OCI-M1 (cell line): ENCODE measurements around the gene SMOC2.

Experiments used
- DNase-seq: peaks from one replicate; lab custom pipeline; 2025; lab: John Stamatoyannopoulos, UW

The SMOC2 gene

DNA sequence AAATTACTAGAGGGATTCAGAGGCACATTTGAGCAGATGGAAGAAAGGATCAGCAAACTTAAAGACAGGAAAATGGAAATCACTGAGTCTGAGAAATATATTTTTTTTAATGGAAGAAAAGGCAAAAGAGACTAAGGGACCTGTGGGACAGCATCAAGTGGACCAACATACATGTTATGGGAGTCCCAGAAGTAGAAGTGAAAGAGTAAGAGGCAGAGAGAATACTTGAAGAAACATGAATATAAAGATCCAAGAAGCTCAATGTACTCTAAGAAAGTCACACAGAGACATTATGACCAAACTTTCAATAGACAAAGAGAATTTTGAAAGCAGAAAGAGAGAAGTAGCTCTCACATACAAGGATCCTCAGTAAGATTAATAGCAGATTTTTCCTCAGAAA is 39.5 kb downstream of the SMOC2 start:
- no peak for DNase-seq

GRCh38 chr6:168485818-168486217 is 44.8 kb downstream of the SMOC2 start:
- no peak for DNase-seq

GRCh38 chr6:168490757-168491156 is 49.8 kb downstream of the SMOC2 start:
- DNase-seq = no peak

GRCh38 chr6:168493976-168494375 is 53.0 kb downstream of the SMOC2 start:
- no peak for DNase-seq

GRCh38 chr6:168494726-168495125 is 53.7 kb downstream of the SMOC2 start:
- no peak for DNase-seq

DNA sequence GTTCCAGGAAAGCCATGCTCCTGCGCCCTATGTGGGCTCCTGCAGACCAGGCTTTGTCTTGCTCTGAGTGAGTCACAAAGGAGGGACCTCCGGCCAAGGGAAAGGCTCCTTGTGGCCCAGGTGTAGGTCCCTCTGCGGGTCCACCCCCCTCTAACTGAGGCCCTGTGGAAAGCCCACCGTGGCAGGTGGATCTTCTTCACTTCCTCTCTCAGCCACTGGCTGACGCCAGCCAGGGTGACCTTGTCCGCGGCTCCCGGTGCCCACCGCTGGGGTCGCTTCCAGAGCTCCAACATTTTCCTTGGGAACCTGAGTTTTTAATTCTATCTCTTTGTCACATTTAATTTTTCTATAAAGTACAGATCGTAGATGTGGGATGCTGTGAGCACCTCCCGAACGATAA is 54.1 kb downstream of the SMOC2 start:
- no peak for DNase-seq

DNA sequence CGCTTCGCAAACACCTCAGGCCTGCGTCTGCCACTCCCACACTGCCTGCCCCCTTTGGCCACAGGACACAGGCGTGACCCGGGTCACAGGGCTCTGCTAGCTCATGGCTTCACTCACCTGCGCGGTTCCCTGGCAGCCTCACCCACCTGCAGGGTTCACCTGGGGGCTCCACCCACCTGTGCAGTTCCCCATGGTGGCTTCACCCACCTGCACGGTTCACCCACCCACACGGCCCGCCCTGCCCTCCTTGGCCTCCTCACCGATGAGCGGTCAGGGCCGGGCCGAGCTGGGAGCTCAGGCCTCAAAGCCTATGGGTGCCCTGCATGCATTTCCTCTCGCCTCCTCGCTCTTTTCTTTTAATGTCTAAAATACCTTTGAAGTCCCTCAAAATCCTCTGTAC is 54.7 kb downstream of the SMOC2 start:
- DNase-seq = no peak

DNA sequence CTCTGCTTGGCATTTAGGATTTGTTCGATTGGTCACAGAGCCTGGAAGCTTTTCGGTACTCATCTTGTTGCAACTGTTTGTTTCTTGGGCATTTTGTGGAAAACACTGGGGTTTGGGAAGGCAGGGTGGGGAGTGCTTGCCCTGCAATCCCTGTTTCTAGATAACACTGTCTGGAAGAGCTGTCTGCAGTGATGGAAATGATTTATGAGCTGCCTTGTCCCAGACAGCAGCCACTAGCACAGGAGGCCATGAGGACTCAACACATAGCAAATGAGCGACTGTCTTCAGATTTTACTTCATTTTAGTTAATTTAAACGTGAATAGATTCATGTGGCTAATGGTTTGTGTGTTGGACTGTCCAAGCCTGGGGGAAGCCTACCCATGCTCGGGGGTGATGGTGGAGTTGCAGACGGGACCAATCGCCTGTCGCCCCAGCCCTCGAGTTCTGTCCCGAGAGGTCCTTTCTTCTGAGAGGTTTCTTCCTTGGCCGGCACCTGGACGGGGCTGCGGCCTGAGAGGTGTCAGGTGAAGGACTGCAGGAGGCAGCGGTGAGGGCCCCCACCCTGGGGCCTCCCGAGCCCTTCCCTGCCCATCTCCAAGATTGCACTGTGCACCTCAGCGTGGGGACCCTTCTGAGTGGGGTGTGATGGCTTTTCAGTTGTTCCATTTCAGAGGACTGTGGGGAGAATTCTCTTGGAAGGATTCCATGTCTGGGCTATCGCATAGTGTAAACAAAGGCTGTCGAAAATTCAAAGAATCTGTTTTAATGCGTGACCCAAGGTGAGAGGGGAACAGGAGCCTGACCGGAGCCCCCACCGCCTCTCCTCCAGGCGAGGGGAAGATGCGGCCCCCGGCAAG is 55.4 kb downstream of the SMOC2 start:
- DNase-seq = no peak

DNA sequence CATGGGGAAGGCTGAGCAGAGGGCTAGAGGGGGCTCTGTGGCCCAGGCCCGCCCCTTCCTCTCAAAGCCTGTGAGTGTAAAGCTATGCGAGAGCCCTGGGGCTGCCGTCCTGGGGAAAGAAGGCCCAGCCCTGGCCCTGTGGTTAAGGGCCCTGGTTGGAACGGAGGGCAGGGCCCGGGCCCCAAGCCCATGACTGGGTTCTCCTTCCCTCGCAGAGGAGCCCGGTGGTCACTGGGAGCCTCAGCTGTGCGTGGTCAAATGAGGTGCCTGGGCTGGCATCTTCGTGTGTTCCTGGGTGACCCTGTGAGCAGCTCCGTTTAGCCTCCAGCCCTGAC is 56.0 kb downstream of the SMOC2 start:
- no peak for DNase-seq

DNA sequence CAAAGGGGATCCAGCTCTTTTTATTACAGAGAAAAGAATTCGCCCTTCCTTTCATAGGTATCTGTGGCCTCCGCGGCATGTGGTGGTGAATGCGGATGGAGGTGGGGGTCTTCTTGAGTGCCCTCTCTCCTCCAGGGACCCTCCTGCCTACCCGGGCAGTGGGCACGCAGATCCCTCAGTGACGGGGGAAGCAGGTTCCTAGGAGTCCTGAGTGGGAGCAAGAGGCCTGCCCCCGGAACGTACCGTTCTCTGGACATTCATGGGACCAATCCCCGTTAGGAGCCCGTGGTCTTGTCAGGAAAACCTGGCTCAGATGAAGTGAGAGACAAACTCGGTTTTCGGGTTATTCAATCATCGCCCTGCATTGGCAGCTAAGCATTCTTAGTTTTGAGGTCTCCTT is 56.4 kb downstream of the SMOC2 start:
- no peak for DNase-seq

DNA sequence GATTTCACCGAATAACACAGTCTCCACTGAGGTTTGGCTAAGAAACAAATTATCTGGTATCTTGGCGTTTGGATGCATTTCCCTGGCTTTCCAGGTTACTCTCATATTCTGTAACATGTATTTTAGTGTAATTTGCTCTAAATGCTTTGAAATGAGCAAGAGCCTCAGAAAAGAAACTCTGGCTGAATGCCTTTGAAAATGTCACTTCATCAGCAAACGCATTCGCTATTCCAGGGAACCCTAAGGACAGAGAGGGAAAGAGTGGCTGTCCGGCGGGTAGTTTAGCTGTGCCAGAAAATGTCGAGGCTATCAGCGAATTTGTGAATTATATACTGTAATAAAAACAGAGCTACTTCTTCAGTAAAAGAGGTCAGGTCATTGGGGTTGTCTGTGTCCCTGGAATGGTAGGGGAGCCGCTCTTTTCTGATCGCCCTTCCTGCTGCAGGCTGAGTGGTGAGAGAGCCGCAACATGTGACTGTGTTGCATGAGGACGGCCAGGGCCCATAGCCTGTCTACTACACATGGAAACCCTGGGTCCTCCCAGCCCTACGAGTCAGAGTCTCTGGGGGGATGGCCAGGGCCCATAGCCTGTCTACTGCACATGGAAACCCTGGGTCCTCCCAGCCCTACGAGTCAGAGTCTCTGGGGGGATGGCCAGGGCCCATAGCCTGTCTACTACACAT is 57.3 kb downstream of the SMOC2 start:
- no peak for DNase-seq

GRCh38 chr6:168499045-168499650 is 58.2 kb downstream of the SMOC2 start:
- DNase-seq = no peak

DNA sequence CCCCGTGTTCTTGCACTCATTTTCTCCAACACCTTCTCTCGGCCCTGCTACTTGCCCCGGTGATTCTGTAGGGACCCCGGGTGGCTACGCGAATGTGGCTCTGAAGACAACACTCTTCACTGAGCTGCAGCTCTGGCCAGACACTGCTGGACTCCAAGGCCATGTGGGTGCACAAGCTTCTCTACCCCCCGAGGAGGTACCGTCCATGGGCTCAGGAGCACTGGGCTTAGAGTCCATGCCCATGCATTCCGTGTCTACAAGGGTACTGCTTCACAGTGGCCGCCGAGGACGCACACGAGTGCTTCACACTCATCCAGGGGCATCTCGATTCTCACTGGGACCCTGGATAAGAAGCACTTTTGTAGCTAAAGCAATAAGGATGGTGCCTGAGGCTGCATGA is 59.5 kb downstream of the SMOC2 start:
- no peak for DNase-seq

GRCh38 chr6:168501561-168501960 is 60.6 kb downstream of the SMOC2 start:
- no peak for DNase-seq

GRCh38 chr6:168504366-168504765 is 63.4 kb downstream of the SMOC2 start:
- DNase-seq = no peak

DNA sequence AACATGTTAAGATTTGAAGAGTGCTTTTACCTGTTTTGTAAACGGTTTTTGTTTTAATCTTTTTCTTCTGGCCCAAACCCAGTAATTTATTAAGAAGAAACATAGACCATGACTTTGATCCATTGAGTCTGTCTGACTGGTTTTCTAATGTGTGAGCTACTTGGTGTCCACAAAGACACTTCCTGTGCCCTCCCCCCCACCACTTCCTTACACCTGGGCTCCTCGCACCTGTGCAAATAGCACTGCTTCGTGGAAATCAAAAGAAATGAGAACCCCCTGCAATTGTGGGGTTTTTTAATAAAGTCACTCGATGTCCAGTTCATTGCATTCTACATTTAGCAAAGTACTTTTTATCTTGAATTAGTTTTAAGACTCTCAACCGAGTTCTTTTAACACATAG is 65.5 kb downstream of the SMOC2 start:
- no peak for DNase-seq

GRCh38 chr6:168507297-168507696 is 66.3 kb downstream of the SMOC2 start:
- no peak for DNase-seq

DNA sequence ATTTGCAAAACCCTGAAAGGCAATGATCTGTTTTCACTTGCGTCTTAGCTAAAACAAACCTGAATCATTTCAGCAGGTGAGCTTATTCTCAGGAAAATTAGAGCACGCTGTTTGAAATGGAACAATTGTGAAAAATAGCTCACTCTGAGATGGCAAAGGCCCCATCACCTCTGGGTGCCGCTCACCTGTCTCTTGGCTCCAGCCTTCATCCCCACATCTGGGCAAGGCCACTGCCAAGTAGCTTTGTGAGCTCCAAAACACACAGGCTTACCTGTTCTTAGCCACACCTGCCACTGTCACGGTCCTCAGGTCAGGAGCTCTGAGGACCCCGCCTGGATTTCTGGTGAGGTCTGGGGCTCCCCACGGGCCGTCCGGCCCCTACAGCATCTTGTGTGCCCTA is 66.7 kb downstream of the SMOC2 start:
- DNase-seq = no peak

DNA sequence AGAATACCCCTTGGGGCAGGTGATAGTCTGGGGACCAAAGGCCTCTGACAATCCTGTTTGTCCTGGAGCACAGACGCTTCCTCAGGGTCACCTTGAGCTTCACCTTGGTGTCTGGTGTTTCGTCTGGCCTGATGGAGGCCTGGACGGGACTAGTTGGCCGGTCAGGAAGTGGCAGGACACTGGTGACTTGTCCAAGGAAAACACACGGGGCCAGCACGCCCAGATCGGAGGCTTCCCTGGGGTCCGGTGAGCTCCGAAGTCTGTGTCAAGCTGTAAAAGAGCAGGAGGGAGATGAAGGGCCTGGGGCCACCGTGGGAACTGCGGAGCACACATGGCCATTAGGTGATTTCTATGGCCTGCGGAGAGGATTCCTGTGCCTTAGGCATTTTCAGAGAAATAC is 67.9 kb downstream of the SMOC2 start:
- DNase-seq = no peak

DNA sequence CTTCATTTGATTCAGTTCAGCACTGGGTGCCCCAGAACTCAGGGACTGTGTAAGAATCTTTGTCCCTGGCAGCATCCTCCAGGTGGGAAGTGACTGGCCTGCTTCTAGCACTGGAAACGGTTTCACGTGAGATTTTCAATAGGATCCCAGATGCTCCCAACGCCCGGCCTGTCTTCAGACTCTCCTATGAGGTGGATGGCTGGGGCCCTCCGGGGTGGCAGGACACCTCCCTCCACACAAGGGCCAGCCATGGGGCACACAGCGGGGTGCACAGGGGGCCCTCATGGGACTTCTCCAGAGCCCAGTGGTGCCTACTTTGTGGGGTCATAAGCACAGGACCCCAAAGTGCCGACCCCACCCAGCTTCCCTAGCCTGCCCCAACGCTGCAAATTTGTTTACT is 72.8 kb downstream of the SMOC2 start:
- no peak for DNase-seq

GRCh38 chr6:168514216-168514615 is 73.2 kb downstream of the SMOC2 start:
- DNase-seq = peak; percentile 1

DNA sequence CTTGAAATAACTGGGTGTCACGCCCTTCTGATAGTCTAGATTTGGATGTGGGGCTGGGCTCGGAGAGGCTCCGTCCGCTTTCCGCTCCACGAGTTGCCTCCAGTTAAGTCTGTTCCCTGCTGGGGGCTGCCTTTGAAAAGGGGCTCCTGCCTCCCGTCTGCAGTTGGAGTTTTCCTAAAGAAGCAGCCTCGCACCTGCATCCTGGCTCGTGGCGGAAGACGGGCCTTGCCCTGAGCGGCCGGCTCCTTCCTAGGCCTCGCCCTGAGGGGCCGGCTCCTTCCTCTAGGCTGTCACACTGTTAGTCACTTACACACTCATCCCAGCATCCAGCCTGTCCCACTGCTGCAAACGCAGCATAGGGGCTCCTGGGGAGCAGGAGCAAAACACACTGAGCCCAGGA is 74.4 kb downstream of the SMOC2 start:
- no peak for DNase-seq
